SK-N-SH treated with all-trans-retinoic acid at 6 μM for 48 hours (cell line): ENCODE measurements around the gene KCNH5.

Experiments used
- ATAC-seq: fragments of 200-7000 bp; cut with Tn5 transposase; 3 replicates; pipeline ENCODE4 v1.9.1; 2020; ENCODE audit warnings: mild to moderate bottlenecking, moderate library complexity
- BACH2 ChIP-seq: fragments of 250-450 bp; sonication (Bioruptor Pico); IDR thresholded peaks from 2 replicates; pipeline ENCODE4 v1.9.0; 2021; ENCODE audit warnings: mild to moderate bottlenecking, borderline replicate concordance
- CSDC2 ChIP-seq: fragments of 250-450 bp; sonication (Bioruptor Pico); IDR thresholded peaks from 2 replicates; pipeline ENCODE4 v1.5.0; 2020; ENCODE audit warnings: mild to moderate bottlenecking, moderate library complexity
- OSR1 ChIP-seq: fragments of 250-450 bp; sonication (Bioruptor Pico); IDR thresholded peaks from 2 replicates; pipeline ENCODE4 v1.8.0; 2022; ENCODE audit warnings: moderate library complexity, mild to moderate bottlenecking, inconsistent platforms
- PPARA ChIP-seq: fragments of 250-450 bp; sonication (Bioruptor Pico); IDR thresholded peaks from 2 replicates; pipeline ENCODE4 v1.5.0; 2020; ENCODE audit warnings: mild to moderate bottlenecking, borderline replicate concordance
- RARB ChIP-seq: fragments of 250-450 bp; sonication (Bioruptor Pico); IDR thresholded peaks from 2 replicates; pipeline ENCODE4 v1.8.0; 2021; ENCODE audit warnings: mild to moderate bottlenecking, moderate library complexity
- SNAI2 ChIP-seq: fragments of 250-450 bp; sonication (Bioruptor Pico); IDR thresholded peaks from 2 replicates; pipeline ENCODE4 v1.5.0; 2020; ENCODE audit warnings: mild to moderate bottlenecking, moderate library complexity
- TCF4 ChIP-seq: fragments of 250-450 bp; sonication (Bioruptor Pico); IDR thresholded peaks from 2 replicates; pipeline ENCODE4 v1.8.0; 2021; ENCODE audit warnings: mild to moderate bottlenecking, moderate library complexity, borderline replicate concordance
- TOX ChIP-seq: fragments of 250-450 bp; sonication (Bioruptor Pico); IDR thresholded peaks from 2 replicates; pipeline ENCODE4 v1.8.0; 2021; ENCODE audit warnings: mild to moderate bottlenecking, moderate library complexity, borderline replicate concordance
- ZC3H10 ChIP-seq: fragments of 250-450 bp; sonication (Bioruptor Pico); IDR thresholded peaks from 2 replicates; pipeline ENCODE4 v1.5.1; 2021; ENCODE audit warnings: mild to moderate bottlenecking, moderate library complexity
- ZFP3 ChIP-seq: fragments of 250-450 bp; sonication (Bioruptor Pico); IDR thresholded peaks from 2 replicates; pipeline ENCODE4 v1.5.0; 2020; ENCODE audit warnings: mild to moderate bottlenecking, moderate library complexity
- ZFP30 ChIP-seq: fragments of 450-650 bp; formaldehyde crosslinking; IDR thresholded peaks from 2 replicates; pipeline ENCODE4 v1.5.0; 2022; ENCODE audit warnings: mild to moderate bottlenecking, moderate library complexity
- ZNF565 ChIP-seq: fragments of 450-650 bp; formaldehyde crosslinking; conservative IDR thresholded peaks from 2 replicates; pipeline ENCODE4 v1.5.0; 2020; ENCODE audit warnings: low read depth, mild to moderate bottlenecking, moderate library complexity
- ZNF70 ChIP-seq: fragments of 450-650 bp; formaldehyde crosslinking; IDR thresholded peaks from 2 replicates; pipeline ENCODE4 v1.5.0; 2020; ENCODE audit warnings: mild to moderate bottlenecking, moderate library complexity
- ZNF8 ChIP-seq: fragments of 450-650 bp; formaldehyde crosslinking; IDR thresholded peaks from 2 replicates; pipeline ENCODE4 v1.5.0; 2020; ENCODE audit warnings: mild to moderate bottlenecking, moderate library complexity
- TF ChIP-seq, protein P1 (sequence below): fragments of 250-450 bp; sonication (Bioruptor Pico); IDR thresholded peaks from 2 replicates; pipeline ENCODE4 v1.5.1; 2020; ENCODE audit warnings: low read depth, mild to moderate bottlenecking, moderate library complexity
- TF ChIP-seq, protein P2 (sequence below): fragments of 250-450 bp; sonication (Bioruptor Pico); IDR thresholded peaks from 2 replicates; pipeline ENCODE4 v1.5.0; 2020; ENCODE audit warnings: mild to moderate bottlenecking, moderate library complexity
- TF ChIP-seq, protein P3 (sequence below): fragments of 250-450 bp; sonication (Bioruptor Pico); IDR thresholded peaks from 2 replicates; pipeline ENCODE4 v1.8.0; 2021; ENCODE audit warnings: low read depth, mild to moderate bottlenecking, moderate library complexity, borderline replicate concordance
- TF ChIP-seq, protein P4 (sequence below): fragments of 250-450 bp; sonication (Bioruptor Pico); IDR thresholded peaks from 2 replicates; pipeline ENCODE4 v1.5.1; 2021; ENCODE audit warnings: mild to moderate bottlenecking, moderate library complexity
- TF ChIP-seq, protein P5 (sequence below): fragments of 250-450 bp; sonication (Bioruptor Pico); IDR thresholded peaks from 2 replicates; pipeline ENCODE4 v1.8.0; 2020; ENCODE audit warnings: mild to moderate bottlenecking, moderate library complexity, borderline replicate concordance

The KCNH5 gene

DNA sequence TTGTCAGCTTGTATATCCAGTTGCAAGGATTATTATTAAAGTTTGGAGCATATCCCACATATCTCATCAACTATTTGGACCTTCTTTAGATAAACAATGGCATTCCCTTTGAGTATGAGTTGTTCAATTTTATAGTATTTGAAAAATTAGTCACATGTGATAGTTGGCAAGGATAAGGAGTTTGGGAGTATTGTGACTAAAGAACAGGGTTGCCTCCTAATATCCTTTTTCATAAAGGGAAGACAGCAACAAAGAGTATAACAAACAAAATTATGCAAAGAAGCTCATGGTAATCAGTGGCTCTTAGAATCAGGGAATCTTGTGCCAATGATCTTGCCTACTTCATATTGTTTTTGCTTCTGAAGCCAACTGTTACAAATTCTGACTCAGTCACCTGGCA is 31.2 kb upstream of the KCNH5 start:
- no peak for ATAC-seq
- TF ChIP-seq PPARA, result no peak
- no peak for TF ChIP-seq TOX (CRISPR knock-in tag)
- TF ChIP-seq BACH2 (CRISPR knock-in tag), result no peak
- no peak for TF ChIP-seq ZFP30
- TF ChIP-seq, protein P1, sequence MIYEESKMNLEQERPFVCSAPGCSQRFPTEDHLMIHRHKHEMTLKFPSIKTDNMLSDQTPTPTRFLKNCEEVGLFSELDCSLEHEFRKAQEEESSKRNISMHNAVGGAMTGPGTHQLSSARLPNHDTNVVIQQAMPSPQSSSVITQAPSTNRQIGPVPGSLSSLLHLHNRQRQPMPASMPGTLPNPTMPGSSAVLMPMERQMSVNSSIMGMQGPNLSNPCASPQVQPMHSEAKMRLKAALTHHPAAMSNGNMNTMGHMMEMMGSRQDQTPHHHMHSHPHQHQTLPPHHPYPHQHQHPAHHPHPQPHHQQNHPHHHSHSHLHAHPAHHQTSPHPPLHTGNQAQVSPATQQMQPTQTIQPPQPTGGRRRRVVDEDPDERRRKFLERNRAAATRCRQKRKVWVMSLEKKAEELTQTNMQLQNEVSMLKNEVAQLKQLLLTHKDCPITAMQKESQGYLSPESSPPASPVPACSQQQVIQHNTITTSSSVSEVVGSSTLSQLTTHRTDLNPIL, result no peak
- TF ChIP-seq, protein P2, sequence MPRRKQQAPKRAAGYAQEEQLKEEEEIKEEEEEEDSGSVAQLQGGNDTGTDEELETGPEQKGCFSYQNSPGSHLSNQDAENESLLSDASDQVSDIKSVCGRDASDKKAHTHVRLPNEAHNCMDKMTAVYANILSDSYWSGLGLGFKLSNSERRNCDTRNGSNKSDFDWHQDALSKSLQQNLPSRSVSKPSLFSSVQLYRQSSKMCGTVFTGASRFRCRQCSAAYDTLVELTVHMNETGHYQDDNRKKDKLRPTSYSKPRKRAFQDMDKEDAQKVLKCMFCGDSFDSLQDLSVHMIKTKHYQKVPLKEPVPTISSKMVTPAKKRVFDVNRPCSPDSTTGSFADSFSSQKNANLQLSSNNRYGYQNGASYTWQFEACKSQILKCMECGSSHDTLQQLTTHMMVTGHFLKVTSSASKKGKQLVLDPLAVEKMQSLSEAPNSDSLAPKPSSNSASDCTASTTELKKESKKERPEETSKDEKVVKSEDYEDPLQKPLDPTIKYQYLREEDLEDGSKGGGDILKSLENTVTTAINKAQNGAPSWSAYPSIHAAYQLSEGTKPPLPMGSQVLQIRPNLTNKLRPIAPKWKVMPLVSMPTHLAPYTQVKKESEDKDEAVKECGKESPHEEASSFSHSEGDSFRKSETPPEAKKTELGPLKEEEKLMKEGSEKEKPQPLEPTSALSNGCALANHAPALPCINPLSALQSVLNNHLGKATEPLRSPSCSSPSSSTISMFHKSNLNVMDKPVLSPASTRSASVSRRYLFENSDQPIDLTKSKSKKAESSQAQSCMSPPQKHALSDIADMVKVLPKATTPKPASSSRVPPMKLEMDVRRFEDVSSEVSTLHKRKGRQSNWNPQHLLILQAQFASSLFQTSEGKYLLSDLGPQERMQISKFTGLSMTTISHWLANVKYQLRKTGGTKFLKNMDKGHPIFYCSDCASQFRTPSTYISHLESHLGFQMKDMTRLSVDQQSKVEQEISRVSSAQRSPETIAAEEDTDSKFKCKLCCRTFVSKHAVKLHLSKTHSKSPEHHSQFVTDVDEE (CRISPR knock-in tag), result no peak
- TF ChIP-seq ZC3H10, result no peak

DNA sequence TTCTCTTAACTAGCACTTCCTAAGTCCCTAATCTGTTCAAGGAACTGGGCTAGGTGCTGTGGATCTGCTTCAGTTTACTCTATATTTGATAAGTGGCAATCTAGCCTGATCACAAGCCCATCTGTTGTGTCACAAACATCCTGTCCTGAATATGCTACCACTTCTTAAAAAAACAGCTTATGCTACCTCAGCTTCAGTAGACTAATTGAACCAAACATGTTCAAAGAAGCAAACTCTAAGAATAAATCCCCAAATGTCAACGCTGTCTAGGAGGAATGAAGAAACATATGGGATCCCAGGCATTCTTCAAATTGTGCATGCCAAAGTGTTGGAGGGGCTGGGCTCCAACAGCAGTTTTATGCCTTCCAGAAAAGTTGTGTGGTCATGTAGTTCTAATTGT is 10.4 kb upstream of the KCNH5 start:
- ATAC-seq, result no peak
- TF ChIP-seq, protein P3, sequence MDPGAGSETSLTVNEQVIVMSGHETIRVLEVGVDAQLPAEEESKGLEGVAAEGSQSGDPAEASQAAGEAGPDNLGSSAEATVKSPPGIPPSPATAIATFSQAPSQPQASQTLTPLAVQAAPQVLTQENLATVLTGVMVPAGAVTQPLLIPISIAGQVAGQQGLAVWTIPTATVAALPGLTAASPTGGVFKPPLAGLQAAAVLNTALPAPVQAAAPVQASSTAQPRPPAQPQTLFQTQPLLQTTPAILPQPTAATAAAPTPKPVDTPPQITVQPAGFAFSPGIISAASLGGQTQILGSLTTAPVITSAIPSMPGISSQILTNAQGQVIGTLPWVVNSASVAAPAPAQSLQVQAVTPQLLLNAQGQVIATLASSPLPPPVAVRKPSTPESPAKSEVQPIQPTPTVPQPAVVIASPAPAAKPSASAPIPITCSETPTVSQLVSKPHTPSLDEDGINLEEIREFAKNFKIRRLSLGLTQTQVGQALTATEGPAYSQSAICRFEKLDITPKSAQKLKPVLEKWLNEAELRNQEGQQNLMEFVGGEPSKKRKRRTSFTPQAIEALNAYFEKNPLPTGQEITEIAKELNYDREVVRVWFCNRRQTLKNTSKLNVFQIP (CRISPR knock-in tag), result no peak
- TF ChIP-seq SNAI2 (CRISPR knock-in tag), result no peak
- TF ChIP-seq ZC3H10, result no peak
- no peak for TF ChIP-seq ZNF70 (CRISPR knock-in tag)

DNA sequence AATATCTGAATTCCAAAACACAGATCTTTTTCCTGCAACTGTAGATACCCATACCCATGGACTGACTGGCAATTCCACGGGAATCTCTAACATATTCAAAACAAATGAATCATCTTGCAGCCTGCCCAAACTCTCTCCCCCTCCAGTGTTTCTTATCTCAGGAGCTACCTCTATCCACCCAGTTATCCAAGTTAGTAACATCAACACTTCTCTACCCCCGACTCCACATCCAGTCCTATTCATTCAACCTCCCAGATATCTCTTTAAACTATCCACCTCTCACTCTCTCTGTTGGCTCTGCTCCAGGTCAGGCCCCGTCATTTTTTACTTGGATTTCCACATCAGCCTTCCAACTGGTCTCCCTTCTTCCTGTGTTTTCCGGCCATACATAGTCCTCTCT is 6.7 kb upstream of the KCNH5 start:
- TF ChIP-seq ZFP3 (CRISPR knock-in tag) (no peak), PPARA (no peak), ZNF565 (CRISPR knock-in tag) (no peak), TOX (CRISPR knock-in tag) (no peak), BACH2 (CRISPR knock-in tag) (no peak), ZNF70 (CRISPR knock-in tag) (no peak), RARB (CRISPR knock-in tag) (no peak), OSR1 (CRISPR knock-in tag) (no peak)
- TF ChIP-seq, protein P4, sequence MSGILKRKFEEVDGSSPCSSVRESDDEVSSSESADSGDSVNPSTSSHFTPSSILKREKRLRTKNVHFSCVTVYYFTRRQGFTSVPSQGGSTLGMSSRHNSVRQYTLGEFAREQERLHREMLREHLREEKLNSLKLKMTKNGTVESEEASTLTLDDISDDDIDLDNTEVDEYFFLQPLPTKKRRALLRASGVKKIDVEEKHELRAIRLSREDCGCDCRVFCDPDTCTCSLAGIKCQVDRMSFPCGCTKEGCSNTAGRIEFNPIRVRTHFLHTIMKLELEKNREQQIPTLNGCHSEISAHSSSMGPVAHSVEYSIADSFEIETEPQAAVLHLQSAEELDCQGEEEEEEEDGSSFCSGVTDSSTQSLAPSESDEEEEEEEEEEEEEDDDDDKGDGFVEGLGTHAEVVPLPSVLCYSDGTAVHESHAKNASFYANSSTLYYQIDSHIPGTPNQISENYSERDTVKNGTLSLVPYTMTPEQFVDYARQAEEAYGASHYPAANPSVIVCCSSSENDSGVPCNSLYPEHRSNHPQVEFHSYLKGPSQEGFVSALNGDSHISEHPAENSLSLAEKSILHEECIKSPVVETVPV (CRISPR knock-in tag), result no peak
- TF ChIP-seq, protein P2 (CRISPR knock-in tag), result no peak
- ATAC-seq, result no peak

DNA sequence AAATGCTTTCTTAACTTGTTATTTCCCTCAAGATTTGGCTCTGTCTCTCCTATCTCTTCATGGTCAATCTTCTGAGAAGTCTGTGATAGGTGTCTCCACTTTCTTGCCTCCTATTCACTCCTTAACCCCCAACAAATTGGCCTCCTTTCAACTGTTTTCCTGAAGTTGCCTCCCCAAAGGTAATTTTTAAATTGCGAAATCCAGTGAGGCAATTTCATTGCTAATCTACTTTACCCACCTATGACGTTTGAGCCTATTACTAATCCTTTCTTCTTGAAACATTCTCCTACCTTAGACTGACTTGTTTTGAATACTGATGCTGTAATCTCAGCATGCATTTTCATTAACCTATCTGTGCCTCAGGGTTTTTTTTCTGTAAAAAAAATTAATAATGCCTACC is 6.0 kb upstream of the KCNH5 start:
- TF ChIP-seq ZNF8 (CRISPR knock-in tag), result no peak
- no peak for TF ChIP-seq TCF4 (CRISPR knock-in tag)
- no peak for TF ChIP-seq BACH2 (CRISPR knock-in tag)
- TF ChIP-seq, protein P5, sequence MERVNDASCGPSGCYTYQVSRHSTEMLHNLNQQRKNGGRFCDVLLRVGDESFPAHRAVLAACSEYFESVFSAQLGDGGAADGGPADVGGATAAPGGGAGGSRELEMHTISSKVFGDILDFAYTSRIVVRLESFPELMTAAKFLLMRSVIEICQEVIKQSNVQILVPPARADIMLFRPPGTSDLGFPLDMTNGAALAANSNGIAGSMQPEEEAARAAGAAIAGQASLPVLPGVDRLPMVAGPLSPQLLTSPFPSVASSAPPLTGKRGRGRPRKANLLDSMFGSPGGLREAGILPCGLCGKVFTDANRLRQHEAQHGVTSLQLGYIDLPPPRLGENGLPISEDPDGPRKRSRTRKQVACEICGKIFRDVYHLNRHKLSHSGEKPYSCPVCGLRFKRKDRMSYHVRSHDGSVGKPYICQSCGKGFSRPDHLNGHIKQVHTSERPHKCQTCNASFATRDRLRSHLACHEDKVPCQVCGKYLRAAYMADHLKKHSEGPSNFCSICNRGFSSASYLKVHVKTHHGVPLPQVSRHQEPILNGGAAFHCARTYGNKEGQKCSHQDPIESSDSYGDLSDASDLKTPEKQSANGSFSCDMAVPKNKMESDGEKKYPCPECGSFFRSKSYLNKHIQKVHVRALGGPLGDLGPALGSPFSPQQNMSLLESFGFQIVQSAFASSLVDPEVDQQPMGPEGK, result no peak
- no peak for TF ChIP-seq CSDC2 (CRISPR knock-in tag)
- TF ChIP-seq, protein P3 (CRISPR knock-in tag), result no peak
- TF ChIP-seq, protein P1, result no peak
- TF ChIP-seq SNAI2 (CRISPR knock-in tag), result no peak
- no peak for TF ChIP-seq ZNF565 (CRISPR knock-in tag)
- TF ChIP-seq, all 23 proteins: peak for 0
- no peak for ATAC-seq
